ENCODE measurements around the gene GLIPR1L2. TPM values are rescaled to one million over a fixed set of nuclear protein-coding genes. Genes with fewer than 3 reads are reported as not detected.

The GLIPR1L2 gene
- total and polyA plus RNA-seq, 8 donors = 0.46 to 0.93 (median 0.78) TPM; not detected in 5

DNA sequence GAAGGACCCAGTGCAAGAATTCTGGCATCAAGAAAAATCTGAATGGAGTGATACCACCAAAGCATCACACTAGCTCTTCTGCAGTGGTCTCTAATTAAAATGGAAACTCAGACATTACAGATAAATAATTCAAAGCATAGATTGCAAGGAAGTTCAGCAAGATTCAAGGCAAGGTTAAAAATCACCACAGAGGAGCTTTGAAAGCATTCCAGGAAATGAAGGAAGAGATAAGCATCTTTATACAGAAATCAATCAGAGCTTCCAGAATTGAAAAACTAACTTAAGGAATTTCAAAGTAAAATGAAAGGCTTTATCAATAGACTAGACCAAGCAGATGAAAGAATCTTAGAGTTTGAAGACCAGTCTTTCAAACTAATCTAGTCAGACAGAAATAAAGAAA, 69.3 kb downstream of the GLIPR1L2 start:
- no peak overlapping the region for H3K4me3 ChIP-seq
- intact Hi-C loops (cut with DNase I; ENCODE audit: low total_unique reads) = no loop called here
- TF ChIP-seq POLR2A (IDR thresholded peaks at IDR 0.05) (no peak), POLR2AphosphoS5 (IDR thresholded peaks at IDR 0.05) (no peak), EP300 (IDR thresholded peaks at IDR 0.05) (no peak)
- TF ChIP-seq, protein P1, sequence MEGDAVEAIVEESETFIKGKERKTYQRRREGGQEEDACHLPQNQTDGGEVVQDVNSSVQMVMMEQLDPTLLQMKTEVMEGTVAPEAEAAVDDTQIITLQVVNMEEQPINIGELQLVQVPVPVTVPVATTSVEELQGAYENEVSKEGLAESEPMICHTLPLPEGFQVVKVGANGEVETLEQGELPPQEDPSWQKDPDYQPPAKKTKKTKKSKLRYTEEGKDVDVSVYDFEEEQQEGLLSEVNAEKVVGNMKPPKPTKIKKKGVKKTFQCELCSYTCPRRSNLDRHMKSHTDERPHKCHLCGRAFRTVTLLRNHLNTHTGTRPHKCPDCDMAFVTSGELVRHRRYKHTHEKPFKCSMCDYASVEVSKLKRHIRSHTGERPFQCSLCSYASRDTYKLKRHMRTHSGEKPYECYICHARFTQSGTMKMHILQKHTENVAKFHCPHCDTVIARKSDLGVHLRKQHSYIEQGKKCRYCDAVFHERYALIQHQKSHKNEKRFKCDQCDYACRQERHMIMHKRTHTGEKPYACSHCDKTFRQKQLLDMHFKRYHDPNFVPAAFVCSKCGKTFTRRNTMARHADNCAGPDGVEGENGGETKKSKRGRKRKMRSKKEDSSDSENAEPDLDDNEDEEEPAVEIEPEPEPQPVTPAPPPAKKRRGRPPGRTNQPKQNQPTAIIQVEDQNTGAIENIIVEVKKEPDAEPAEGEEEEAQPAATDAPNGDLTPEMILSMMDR (IDR thresholded peaks at IDR 0.05) = no peak
- no peak for DNase-seq
- H3K27ac ChIP-seq = no peak overlapping the region
- H3K27me3 ChIP-seq = no peaks in the 10 kb centered on the region
- no peaks in the 10 kb centered on the region for H3K36me3 ChIP-seq
- H3K4me1 ChIP-seq = no peaks in the 10 kb centered on the region
- H3K9me3 ChIP-seq = peaks cover under 1 to 32% (median 16%) of the 10 kb centered on the region in 4 donors

DNA sequence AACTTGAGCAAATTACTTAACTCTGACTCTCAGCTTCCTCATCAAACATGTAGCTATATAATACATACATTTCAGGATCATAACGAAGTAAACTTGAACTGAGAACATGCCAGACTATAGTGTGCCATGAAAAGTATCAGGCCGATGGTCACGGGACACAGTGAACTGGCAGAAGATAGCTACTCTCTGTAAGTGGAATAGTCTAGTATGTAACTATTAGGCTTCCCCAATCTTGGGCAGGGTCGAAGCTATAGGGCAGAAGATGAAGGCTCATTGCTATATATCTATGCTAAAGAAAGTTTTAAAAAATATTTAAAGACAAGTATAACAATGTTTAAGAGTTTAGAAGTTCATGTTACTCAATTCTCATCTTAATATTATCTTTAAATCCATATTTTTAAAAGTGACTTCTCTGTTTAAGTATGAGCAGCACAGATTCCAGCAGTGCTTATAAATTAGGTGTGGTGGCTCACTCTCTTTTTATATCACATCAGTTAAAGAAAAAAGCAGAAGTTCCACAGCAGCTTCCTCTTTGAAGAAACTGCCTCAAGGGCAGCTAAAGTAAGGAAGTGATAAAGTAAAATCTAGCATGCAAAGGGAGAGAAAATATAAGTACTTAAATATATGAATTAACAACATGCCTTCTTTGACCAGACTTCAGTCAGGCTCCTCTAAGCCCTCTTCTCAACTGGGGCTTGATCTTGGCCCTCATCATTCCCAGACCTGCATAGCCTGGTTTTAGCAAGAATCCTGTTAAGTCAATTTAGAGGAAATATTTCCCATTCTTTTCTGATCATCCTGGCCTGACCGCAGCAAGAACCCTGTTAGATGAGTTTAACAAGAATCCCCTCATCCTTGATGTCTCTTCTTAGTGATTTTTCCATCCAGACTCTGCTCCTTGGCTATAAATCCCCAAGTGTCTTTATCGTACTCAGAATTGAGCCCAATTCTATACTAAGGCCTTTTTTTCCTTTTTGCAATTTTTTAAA, 81.3 kb downstream of the GLIPR1L2 start:
- TF ChIP-seq EP300 (IDR thresholded peaks at IDR 0.05) = no peak
- no peak for TF ChIP-seq POLR2A (IDR thresholded peaks at IDR 0.05)
- TF ChIP-seq POLR2AphosphoS5 (IDR thresholded peaks at IDR 0.05) = no peak
- TF ChIP-seq, protein P1 (IDR thresholded peaks at IDR 0.05) = no peak
- no peak overlapping the region for H3K4me3 ChIP-seq
- 78 to 88% (median 86%) methylated on average over 6 of the region's 6 CpGs for WGBS, 5 donors
- no peak overlapping the region for H3K27ac ChIP-seq
- H3K36me3 ChIP-seq = no peaks in the 10 kb centered on the region
- no peak for DNase-seq
- H3K27me3 ChIP-seq = no peaks in the 10 kb centered on the region
- no peaks in the 10 kb centered on the region for H3K9me3 ChIP-seq
- intact Hi-C loops (cut with DNase I; ENCODE audit: low total_unique reads) = no loop called here
- H3K4me1 ChIP-seq = no peaks in the 10 kb centered on the region

DNA sequence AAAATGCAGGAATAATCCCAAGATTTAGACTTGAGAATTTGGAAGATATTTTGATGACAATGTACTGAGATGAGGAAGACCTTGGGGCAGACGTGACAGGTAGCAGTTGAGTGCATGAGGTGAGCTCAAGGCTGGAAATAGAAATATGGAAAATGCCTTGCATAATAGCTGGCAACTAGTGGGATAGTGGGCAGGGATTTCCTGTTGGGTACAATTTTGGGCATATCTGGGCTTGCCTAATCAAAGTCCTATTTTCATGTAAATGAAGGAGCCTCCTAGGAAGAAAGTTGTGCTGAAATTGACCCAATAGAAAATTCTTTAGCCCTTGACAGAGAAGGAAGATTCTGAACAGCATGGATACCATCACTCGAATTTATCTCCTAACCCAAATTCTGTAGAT, 83.2 kb downstream of the GLIPR1L2 start:
- DNase-seq = no peak
- intact Hi-C loops (cut with DNase I; ENCODE audit: low total_unique reads) = no loop called here
- H3K36me3 ChIP-seq = no peaks in the 10 kb centered on the region
- TF ChIP-seq, protein P1 (IDR thresholded peaks at IDR 0.05) = no peak
- TF ChIP-seq POLR2AphosphoS5 (IDR thresholded peaks at IDR 0.05) (no peak), POLR2A (IDR thresholded peaks at IDR 0.05) (no peak), EP300 (IDR thresholded peaks at IDR 0.05) (no peak)
- no peaks in the 10 kb centered on the region for H3K4me1 ChIP-seq
- no peak overlapping the region for H3K27ac ChIP-seq
- H3K4me3 ChIP-seq = no peak overlapping the region
- no peaks in the 10 kb centered on the region for H3K27me3 ChIP-seq
- H3K9me3 ChIP-seq = no peaks in the 10 kb centered on the region
- 72 to 76% (median 72%) methylated on average over 2 of the region's 2 CpGs for WGBS, 5 donors

DNA sequence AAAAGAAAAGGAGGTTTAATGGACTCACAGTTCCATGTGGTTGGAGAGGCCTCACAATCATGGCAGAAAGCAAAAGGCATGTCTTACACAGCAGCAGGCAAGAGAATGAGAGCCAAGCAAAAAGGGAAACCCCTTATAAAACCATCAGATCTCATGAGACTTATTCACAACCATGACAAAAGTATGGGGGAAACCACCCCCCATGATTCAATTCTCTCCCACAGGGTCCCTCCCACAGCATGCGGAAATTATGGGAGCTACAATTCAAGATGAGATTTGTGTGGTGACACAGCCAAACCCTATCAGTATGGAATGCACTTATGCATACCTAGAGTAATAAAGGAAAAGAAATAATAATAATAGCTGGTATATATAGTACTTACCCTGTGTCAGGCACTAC, 85.2 kb downstream of the GLIPR1L2 start:
- WGBS, 5 donors = 83 to 91% (median 89%) methylated on average over 1 of the region's 1 CpG
- TF ChIP-seq POLR2AphosphoS5 (IDR thresholded peaks at IDR 0.05) (no peak), POLR2A (IDR thresholded peaks at IDR 0.05) (no peak), EP300 (IDR thresholded peaks at IDR 0.05) (no peak)
- TF ChIP-seq, protein P1 (IDR thresholded peaks at IDR 0.05) = no peak
- no peak for DNase-seq
- no peak overlapping the region for H3K4me3 ChIP-seq
- H3K27me3 ChIP-seq = no peaks in the 10 kb centered on the region
- no peak overlapping the region for H3K27ac ChIP-seq
- no peaks in the 10 kb centered on the region for H3K36me3 ChIP-seq
- H3K9me3 ChIP-seq = no peaks in the 10 kb centered on the region
- intact Hi-C loops (cut with DNase I; ENCODE audit: low total_unique reads) = no loop called here
- peaks cover 0 to 9% (median 2%) of the 10 kb centered on the region in 4 donors for H3K4me1 ChIP-seq
